HG02981 (cell line): Measurements from ENCODE around the gene SMIM35.
A peak's percentile ranks its signal among the peaks of the same experiment; 100 is the strongest.
"Not testable (repeated sequence)": the region's sequence is repeated elsewhere in the genome, so short reads cannot be mapped to it uniquely, and the experiment has no call there.

Experiments
- ATAC-seq: cut with Tn5 transposase; IDR thresholded peaks from one replicate; pipeline ENCODE4 v1.9.1; 2021; ENCODE audit warnings: mild to moderate bottlenecking, moderate library complexity; ENCODE audit not compliant: unreplicated experiment

The SMIM35 gene

GRCh38 chr11:118046051-118046963 is 40.5 kb downstream of the SMIM35 start:
- no peak for ATAC-seq

DNA sequence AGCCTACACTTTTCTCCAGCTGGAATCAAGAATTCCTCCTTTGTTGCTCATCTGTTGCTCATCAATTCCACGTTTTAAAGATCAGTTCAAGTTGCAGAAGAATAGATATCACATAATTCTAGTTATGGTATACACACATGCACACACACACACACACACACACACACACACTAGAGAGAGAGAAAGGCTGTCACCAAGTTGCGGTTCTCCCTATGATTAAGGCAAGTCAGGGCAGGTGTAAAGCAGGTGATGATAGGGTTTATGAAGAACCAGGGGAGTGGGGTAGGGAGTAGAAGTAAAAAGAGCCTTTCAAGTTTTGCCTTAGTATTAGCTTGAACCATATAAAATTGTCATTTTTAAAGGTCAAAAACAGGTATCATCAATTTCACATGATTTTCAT is 41.6 kb downstream of the SMIM35 start:
- ATAC-seq, result no peak

DNA sequence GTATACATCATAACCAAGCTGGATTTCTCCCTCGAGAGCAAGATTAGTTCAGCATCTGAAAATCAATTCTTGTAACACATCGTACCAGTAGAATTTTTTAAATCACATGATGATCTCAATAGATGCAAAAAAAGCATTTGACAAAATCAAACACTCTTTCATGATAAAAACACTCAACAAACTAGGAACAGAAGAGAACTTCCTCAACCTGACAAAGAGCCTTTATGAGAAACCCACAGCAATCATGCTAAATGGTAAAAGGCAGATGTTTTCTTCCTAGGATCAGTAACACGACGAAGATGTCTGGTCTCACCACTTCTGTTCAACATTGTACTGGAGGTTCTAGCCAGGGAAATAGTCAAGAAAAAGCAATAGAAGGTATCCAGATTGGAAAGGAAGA is 44.0 kb downstream of the SMIM35 start:
- ATAC-seq, result no peak

GRCh38 chr11:118042141-118042540 is 44.6 kb downstream of the SMIM35 start:
- ATAC-seq, result no peak

- no peak for ATAC-seq
These were observed 53.3 kb downstream of the SMIM35 start for GRCh38 chr11:118033443-118033842.

DNA sequence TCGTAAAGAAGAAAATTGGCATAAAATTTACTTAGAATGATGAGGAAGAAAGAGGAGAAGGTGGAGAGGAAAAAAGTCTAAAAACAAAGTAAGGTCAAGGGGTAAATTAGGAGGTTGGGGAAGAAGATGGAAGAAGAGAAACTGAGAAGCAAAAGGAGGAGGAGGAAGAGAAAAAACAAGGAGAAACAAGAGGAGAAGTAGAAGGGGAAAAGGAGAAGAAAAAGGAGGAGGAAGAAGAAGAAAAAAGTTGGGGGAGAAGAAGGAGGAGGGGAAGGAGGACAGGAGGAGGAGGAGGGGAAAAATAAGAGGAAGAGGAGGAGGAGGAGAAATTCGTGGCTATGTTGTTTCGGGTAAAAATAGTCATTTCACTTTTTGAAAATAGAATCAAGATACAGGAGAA is 58.1 kb downstream of the SMIM35 start:
- no peak for ATAC-seq

DNA sequence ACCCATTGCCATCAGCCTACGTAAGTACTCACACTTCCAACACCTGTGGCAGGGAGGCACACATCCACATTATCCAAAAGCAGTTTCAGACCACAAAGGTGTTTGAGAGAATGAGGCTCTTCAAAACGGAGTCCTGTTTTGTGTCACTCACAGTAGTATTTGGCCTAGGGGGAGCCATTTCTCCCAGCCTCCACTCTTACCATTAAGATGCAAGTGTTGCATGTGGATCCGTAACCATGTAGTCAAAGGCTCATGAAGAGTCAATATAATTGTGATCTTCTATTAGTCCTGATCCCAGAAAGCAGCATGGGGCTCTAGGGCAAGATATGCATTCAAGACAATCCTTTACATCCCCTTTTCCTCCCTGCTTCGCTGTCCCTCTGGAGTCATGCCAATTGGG is 59.1 kb downstream of the SMIM35 start:
- no peak for ATAC-seq

DNA sequence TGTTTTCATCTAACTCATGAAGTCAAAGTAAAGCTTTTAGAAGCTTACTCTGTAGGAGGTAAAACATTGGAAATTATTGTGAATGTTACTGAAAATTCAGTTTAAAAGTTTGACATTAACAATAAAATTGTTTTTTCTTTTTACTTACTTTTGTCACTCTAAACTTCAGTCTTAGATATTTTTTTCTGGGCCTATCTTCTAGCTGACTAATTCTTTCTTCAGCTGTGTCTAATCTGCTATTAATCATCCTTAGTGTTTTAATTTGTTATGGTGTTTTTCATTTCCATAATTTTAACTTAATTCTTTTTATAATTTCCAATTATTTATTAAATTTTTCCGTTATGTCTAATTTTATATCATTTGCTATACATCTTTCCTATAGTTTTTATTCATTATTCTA is 65.6 kb downstream of the SMIM35 start:
- no peak for ATAC-seq

GRCh38 chr11:118018401-118018800 is 68.4 kb downstream of the SMIM35 start:
- no peak for ATAC-seq

GRCh38 chr11:118017631-118018315 is 69.0 kb downstream of the SMIM35 start:
- no peak for ATAC-seq

DNA sequence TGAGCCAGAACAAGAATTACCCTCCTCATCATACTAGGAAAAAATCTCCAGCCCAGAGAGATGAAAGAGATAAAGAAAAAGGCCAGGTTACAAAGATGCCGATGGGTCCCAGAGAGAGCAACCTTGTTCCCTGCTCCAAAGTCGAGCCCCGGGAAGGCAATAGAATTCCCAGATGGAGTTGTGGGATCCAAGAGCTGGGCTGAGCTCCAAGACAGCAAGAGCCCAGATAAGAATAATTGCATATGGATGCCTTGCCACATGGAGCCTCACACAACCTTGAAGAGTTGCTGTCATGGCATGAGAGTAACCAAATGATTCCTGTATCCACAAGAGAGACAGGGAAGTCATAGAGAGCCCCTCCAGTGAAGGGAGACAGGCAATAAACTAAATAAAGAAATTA is 69.7 kb downstream of the SMIM35 start:
- no peak for ATAC-seq

DNA sequence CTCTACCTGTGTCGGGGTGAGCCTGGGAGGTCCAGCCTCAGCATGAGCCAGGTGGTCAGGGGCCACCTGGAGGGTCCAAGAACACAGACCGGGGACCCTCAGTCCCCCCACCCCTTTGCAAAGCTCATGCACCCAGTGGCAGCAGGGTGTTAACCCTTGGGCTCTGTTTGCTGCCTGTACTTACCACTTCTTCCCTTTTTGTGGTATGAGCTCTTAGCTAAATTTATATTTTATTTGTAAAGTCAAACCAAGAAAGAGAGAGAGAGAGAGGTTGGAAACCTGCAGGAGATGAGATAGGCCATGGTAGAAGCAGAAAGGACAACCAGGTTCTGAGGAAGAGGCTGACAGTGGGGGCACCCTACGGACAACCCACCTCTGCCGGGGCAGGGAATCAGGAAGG is 70.7 kb downstream of the SMIM35 start:
- no peak for ATAC-seq

GRCh38 chr11:118015385-118015841 is 71.3 kb downstream of the SMIM35 start:
- ATAC-seq, result no peak

GRCh38 chr11:118014022-118014421 is 72.7 kb downstream of the SMIM35 start:
- no peak for ATAC-seq

DNA sequence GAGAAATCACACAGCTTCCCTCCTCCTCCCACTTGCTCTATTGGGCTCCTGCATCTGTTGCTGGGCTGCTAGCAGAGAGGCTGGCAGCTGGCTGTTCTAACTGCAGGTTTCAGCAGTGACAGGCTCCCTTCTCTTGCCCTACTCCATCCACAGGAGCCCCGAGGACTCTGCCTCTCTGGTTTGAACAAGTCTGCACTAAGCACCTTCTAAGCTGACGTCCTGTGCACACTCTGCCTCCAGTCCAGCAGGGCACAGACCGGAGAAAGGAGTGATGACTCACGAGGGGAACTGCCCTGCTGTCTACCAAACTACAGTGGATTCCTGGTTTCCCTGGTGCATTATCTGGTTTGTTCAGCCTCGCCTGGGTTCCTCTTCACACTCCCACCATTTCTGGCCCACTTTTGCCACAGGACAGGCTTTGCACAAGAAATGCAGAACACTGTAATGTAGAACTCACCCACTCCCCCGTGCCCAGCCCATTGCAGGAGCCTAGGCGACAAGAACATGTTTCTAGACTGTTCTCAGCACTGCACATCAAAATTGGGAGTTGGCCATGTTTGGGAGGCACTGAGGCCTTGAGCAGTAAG is 74.6 kb downstream of the SMIM35 start:
- no peak for ATAC-seq

DNA sequence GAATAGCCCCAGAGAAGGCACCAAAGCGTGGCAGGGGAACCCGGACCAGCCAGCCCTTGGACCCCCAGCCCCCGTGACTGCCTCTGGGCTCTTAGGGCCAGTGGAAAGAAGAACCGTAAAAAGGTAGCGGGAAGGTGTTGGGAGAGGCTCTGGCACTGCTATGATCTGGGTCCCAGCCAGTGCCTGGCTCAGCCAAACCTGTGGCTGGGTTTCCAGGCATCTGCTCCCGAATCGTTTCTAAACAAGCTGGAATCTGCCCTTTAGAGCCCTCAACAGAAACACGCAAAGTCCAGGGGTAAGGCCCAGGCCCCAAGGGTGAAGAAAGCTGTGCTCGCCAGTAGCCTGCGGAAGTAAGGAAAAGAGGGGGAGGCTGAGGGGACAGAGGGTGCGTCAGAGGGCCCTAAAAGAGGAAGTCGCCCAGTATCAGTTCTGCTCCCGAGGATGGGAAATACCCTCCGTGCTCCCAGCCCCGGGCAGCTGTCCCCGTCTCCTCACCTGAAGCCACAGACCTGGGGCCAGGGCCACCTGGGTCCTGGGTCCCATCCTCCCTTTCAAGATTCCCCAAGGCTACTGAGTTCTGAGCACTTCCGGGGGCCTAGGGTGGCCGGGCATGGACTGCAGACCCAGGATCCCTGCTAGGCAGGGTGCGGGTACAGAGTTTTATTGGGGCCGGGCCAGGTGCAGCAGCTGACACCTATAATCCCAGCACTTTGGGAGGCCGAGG is 75.9 kb downstream of the SMIM35 start:
- peak; percentile 73 for ATAC-seq

DNA sequence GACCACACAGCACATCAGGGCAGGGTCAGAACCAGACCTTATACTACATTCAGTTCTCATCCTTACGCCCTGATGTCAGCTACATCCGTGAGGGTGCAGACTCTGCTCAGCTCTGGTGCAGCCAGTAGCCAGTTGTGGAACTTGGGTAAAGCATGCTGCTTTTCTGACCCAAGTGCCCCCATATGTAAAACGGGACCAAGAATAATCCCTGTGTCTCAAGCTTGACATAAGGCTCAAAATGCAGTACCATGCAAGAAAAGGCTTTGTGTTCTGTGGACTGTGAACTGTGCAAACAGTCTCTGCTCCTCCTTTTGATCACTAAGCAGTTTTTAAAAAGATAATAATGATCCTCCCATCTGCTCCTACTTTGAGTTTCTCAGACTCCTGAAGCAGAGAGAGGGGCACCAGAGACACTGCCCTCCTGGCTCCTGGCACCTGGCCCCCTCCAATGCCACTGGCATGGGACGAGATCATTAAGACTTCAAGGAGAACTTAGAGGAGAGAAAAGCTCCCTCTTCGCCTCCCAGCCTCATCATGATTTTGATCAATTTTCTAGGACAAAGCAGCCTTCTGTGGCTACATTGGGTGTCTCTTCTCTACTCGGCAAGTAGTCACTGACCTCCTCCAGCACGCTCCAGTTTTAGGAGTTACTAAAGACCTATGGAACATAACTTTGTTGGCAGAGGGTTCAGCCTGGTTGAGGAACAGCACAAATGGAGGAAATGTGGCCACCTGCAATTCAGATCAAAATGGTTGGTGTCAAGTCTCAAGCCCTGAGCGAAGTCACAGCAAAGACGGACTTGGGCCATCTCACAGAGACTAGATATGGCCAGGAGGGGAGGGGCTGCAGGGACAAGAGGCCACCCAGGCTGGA is 76.7 kb downstream of the SMIM35 start:
- ATAC-seq, result peak; percentile 2

DNA sequence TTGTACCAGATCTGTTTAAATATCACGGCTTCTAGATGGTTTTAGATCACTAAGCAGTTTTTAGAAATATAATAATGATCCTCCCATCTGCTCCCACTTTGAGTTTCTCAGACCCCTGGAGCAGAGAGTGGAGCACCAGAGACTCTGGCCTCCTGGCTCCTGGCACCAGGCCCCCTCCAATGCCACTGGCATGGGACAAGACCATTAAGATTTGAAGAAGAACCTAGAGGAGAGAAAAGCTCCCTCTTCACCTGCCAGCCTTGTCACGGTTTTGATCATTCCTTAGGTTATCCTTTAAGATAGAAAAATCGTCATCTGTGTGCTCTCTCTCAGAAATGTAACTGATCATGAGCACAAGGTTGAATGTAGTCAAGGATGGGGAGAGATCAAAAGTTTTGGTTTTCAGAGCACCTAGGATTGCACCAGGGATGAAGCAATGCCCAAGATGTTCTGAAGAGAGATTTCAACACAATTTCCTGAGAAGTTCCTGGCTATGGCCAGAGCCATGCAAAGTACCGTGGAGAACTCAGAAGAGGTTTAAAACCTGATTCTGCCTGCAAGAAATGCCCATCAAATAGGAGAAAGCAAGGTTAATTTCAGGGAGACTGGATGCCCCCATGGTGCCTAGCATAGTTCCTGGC is 78.4 kb downstream of the SMIM35 start:
- ATAC-seq, result no peak

GRCh38 chr11:118007563-118008270 is 79.0 kb downstream of the SMIM35 start:
- not testable (repeated sequence) for ATAC-seq
